ENCODE measurements around the gene NDUFA8. TPM values are rescaled to one million over a fixed set of nuclear protein-coding genes. Genes with fewer than 3 reads are reported as not detected.

NDUFA8 gene
- total RNA-seq, 1 donor from 2014 or later: 32.4 TPM

GRCh38 chr9:122107291-122107805, 52.2 kb downstream of the NDUFA8 start:
- intact Hi-C loops (cut with DNase I): no loop called here
- TF ChIP-seq POLR2AphosphoS5 (IDR thresholded peaks at IDR 0.05; ENCODE audit: insufficient read depth in 1 of 2, low read depth in 1 of 2): peak in 1 of 2 donors; percentile 23
- no peak for TF ChIP-seq CTCF (IDR thresholded peaks at IDR 0.05)
- Histone ChIP-seq H3K27ac (no peak overlapping the region), H3K4me1 (no peaks in the 10 kb centered on the region), H3K4me3 (no peak overlapping the region), H3K36me3 (no peaks in the 10 kb centered on the region), H3K27me3 (no peaks in the 10 kb centered on the region), H3K9me3 (no peaks in the 10 kb centered on the region)
- no peak for DNase-seq (ENCODE audit: extremely low spot score in 2 of 2)

DNA sequence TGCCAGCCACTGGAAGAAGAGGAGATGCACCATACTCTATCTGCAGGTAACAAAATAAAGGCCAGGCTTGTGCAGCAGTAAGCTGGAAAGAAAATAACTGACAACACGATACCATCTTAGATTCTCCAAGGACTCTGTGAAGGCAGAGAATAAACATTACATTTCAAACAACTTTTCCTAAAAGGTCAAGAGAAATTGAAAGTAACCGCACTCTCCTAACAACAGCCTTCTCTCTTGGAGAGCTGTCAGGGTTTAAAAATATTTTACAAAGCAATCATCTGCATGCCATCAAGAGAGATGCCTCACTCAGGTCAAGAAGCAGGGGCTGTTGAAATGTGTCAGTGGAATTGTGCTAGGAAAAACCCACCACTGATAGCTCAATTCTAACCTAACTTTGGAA, 53.0 kb downstream of the NDUFA8 start:
- intact Hi-C loops (cut with DNase I): no loop called here
- H3K9me3 ChIP-seq: no peaks in the 10 kb centered on the region
- DNase-seq (ENCODE audit: extremely low spot score in 2 of 2): no peak
- H3K36me3 ChIP-seq: no peaks in the 10 kb centered on the region
- H3K4me1 ChIP-seq: no peaks in the 10 kb centered on the region
- H3K4me3 ChIP-seq: no peak overlapping the region
- no peak overlapping the region for H3K27ac ChIP-seq
- H3K27me3 ChIP-seq: no peaks in the 10 kb centered on the region
- TF ChIP-seq POLR2AphosphoS5 (IDR thresholded peaks at IDR 0.05; ENCODE audit: insufficient read depth in 1 of 2, low read depth in 1 of 2): no peak
- TF ChIP-seq POLR2A (IDR thresholded peaks at IDR 0.05): no peak
- no peak for TF ChIP-seq CTCF (IDR thresholded peaks at IDR 0.05)

DNA sequence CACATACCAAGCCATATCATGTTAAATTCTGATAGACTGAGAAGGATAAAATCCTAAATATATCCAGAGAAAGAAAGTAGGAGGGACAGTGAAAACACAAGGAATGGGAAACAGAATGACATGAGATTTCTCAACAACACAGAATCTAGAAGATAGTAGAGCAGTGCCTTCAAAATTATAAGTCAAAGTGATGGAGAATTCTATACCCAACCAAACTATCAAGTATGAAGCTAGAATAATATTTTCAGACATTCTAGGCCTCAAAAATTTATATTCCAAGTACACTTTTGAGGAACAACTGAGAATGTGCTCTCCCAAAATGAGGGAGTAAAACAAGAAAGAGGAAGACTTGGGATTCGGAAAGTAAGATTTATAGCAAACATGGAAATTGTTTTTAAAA, 55.6 kb downstream of the NDUFA8 start:
- Histone ChIP-seq H3K4me3 (no peak overlapping the region), H3K9me3 (no peaks in the 10 kb centered on the region), H3K27me3 (no peaks in the 10 kb centered on the region), H3K27ac (no peak overlapping the region), H3K4me1 (no peaks in the 10 kb centered on the region), H3K36me3 (no peaks in the 10 kb centered on the region)
- TF ChIP-seq POLR2A (IDR thresholded peaks at IDR 0.05) (no peak), CTCF (IDR thresholded peaks at IDR 0.05) (no peak), POLR2AphosphoS5 (IDR thresholded peaks at IDR 0.05; ENCODE audit: insufficient read depth in 1 of 2, low read depth in 1 of 2) (no peak)
- DNase-seq (ENCODE audit: extremely low spot score in 2 of 2): no peak
- intact Hi-C loops (cut with DNase I): loop anchor here (5.0 kb wide), 1 partner anchor 253 kb away; no protein-coding TSS in a partner anchor

DNA sequence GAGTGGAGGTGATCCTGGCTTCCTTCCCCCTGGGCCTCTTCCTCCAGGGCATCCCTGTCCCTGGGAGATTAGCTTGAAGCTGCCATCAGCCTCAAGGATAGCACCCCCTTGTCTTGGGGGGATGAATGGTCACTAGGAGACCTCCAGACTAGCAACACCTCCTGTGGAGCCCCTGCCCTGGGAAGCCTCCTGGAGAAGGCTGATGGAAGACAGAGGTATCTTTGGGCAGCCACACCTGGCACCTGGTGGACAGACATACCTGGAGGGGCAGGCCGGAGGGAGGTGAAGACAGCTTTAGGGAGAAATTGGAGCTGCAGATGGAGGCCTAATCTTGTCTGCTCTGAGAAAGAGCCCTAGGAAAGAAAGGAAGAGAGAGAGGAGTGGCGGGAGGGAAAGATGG, 57.4 kb downstream of the NDUFA8 start:
- intact Hi-C loops (cut with DNase I): loop anchor here (5.0 kb wide), 1 partner anchor 255 kb away; no protein-coding TSS in a partner anchor
- Histone ChIP-seq H3K27ac (no peak overlapping the region), H3K36me3 (no peaks in the 10 kb centered on the region), H3K9me3 (no peaks in the 10 kb centered on the region), H3K27me3 (no peaks in the 10 kb centered on the region), H3K4me3 (no peak overlapping the region), H3K4me1 (no peaks in the 10 kb centered on the region)
- TF ChIP-seq POLR2AphosphoS5 (IDR thresholded peaks at IDR 0.05; ENCODE audit: insufficient read depth in 1 of 2, low read depth in 1 of 2): no peak
- no peak for TF ChIP-seq CTCF (IDR thresholded peaks at IDR 0.05)
- TF ChIP-seq POLR2A (IDR thresholded peaks at IDR 0.05): no peak
- DNase-seq (ENCODE audit: extremely low spot score in 2 of 2): no peak

DNA sequence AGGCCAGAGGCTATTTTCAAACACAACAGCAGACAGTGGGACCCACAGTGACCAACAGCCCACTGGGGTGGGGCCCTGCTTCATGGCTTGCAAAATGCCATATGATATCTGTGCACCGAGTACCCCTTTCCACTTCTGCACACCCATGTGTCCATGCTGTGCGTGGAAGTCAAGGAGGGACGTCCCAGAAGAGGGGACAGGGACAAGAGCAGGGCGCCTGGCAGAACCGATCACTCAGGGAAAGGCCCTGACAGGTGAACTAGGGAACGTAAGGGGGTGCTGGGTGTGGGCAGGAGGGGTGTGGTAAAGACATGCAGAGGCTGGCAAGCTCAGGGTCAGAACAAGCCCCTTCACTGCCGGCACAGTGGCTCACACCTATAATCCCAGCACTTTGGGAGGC, 58.8 kb downstream of the NDUFA8 start:
- Histone ChIP-seq H3K36me3 (no peaks in the 10 kb centered on the region), H3K4me1 (no peaks in the 10 kb centered on the region), H3K27me3 (no peaks in the 10 kb centered on the region), H3K9me3 (no peaks in the 10 kb centered on the region), H3K27ac (no peak overlapping the region), H3K4me3 (no peak overlapping the region)
- TF ChIP-seq POLR2AphosphoS5 (IDR thresholded peaks at IDR 0.05; ENCODE audit: insufficient read depth in 1 of 2, low read depth in 1 of 2) (no peak), CTCF (IDR thresholded peaks at IDR 0.05) (no peak), POLR2A (IDR thresholded peaks at IDR 0.05) (no peak)
- DNase-seq (ENCODE audit: extremely low spot score in 2 of 2): no peak
- intact Hi-C loops (cut with DNase I): loop anchor here (5.0 kb wide), 1 partner anchor 257 kb away; no protein-coding TSS in a partner anchor

All from vagina (tissue), 2 donors.